NCI-H1694 (cell line): ENCODE data around the gene PSPN.

Experiments used
- DNase-seq: peaks from one replicate; lab custom pipeline; 2025; lab: John Stamatoyannopoulos, UW

Gene PSPN

DNA sequence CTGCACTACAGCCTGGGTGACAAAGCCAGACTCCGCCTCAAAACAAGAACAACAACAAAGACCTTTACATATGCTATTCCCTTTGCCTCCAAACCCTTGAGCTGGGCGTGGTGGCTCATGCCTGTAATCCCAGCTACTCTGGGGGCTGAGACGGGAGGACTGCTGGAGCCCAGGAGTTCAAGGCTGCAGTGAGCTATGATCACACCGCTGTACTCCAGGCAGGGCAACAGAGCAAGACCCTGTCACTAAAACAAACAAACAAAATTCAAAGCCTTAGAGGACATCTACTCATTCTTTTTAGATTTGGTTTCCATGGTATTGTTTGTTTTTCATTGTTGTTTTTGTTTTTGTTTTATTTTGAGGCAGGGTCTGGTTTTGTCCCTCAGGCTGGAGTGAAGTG lies 50.1 kb downstream of the PSPN start:
- no peak for DNase-seq
